Measurements from ENCODE around the gene BCAM. TPM values are rescaled to one million over a fixed set of nuclear protein-coding genes. Genes with fewer than 3 reads are reported as not detected.

BCAM gene
- total RNA-seq, 4 donors from 2014 or later = 37.0 to 55.0 (median 43.0) TPM

DNA sequence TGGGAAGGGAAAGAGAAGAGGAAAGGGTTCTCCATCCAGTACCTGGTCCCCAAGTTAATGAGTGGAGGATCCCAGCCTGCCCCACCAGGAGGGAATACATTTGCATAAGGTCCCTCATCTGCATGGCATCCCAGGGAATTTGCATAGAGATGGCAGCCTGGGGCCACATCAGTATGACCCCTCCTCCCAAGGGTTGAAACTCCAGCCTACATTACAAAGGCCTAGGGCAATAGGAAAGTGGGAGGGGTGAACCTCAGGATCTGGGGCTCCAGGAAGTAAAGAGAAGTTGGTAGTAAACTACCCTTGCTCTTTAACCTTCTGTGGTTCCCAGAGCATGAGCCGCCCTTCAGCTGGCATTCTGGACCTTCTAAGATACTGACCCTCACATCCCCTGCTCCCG is 30.4 kb downstream of the BCAM start:
- TF ChIP-seq, protein P1, sequence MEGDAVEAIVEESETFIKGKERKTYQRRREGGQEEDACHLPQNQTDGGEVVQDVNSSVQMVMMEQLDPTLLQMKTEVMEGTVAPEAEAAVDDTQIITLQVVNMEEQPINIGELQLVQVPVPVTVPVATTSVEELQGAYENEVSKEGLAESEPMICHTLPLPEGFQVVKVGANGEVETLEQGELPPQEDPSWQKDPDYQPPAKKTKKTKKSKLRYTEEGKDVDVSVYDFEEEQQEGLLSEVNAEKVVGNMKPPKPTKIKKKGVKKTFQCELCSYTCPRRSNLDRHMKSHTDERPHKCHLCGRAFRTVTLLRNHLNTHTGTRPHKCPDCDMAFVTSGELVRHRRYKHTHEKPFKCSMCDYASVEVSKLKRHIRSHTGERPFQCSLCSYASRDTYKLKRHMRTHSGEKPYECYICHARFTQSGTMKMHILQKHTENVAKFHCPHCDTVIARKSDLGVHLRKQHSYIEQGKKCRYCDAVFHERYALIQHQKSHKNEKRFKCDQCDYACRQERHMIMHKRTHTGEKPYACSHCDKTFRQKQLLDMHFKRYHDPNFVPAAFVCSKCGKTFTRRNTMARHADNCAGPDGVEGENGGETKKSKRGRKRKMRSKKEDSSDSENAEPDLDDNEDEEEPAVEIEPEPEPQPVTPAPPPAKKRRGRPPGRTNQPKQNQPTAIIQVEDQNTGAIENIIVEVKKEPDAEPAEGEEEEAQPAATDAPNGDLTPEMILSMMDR (IDR thresholded peaks at IDR 0.05) = no peak
- no peak for ATAC-seq (ENCODE audit: low FRiP score)

DNA sequence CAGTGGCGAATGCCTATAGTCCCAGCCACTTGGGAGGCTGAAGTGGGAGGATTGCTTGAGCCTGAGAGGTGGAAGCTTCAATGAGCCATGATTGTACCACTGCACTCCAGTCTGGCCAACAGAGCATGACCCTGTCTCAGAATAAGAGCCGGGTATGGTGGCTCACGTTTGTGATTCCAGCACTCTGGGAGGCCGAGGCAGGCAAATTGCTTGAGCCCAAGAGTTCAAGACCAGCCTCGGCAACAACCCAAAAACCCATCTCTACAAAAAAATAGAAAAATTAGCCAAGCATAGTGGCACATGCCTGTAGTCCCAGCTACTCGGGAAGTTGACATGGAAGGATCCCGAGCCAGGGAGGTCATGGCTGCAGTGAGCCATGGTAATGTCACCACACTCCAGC is 31.9 kb downstream of the BCAM start:
- ATAC-seq (ENCODE audit: low FRiP score) = no peak
- TF ChIP-seq, protein P1 (IDR thresholded peaks at IDR 0.05) = no peak

More for the DNA sequence above, 30.4 kb downstream of the BCAM start:
- no peak for DNase-seq (ENCODE audit: low spot score)

DNA sequence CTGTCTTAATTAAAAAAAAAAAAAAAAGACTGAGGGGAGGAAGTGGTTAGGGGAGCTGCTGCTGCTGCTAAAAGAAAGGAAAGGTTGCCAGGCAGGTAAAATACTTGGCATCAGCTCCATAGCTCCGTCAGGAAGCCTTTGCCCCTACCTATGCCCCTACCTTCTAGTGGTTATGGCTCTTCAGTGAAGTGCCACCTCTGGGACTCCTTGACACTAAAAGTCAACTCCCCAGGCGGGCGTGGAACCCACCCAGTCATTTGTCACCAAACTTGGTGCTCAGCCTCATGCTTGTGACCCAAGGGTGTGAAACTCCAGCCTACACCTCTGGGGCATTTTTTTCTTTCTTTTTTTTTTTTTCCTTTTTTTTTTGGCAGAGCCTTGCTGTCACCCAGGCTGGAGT is 32.3 kb downstream of the BCAM start:
- no peak for DNase-seq (ENCODE audit: low spot score)
- no peak for ATAC-seq (ENCODE audit: low FRiP score)
- TF ChIP-seq, protein P1 (IDR thresholded peaks at IDR 0.05) = no peak

More for the DNA sequence above, 31.9 kb downstream of the BCAM start:
- DNase-seq (ENCODE audit: low spot score) = no peak

DNA sequence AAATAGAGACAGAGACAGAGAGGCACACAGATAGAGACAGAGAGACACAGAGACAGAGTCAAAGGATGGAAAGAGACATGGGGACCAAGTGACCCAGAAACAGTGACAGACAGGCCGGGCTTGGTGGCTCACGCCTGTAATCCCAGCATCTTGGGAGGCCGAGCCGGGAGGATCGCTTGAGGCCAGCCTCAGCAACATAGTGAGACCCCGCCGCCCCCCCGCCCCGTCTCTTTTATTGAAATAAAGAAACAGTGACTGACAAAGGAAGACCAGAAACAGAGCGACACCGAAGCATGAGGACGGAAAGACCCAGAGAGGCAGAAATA is 36.3 kb downstream of the BCAM start:
- no peak for DNase-seq (ENCODE audit: low spot score)
- TF ChIP-seq, protein P1 (IDR thresholded peaks at IDR 0.05) = no peak
- ATAC-seq (ENCODE audit: low FRiP score) = no peak

DNA sequence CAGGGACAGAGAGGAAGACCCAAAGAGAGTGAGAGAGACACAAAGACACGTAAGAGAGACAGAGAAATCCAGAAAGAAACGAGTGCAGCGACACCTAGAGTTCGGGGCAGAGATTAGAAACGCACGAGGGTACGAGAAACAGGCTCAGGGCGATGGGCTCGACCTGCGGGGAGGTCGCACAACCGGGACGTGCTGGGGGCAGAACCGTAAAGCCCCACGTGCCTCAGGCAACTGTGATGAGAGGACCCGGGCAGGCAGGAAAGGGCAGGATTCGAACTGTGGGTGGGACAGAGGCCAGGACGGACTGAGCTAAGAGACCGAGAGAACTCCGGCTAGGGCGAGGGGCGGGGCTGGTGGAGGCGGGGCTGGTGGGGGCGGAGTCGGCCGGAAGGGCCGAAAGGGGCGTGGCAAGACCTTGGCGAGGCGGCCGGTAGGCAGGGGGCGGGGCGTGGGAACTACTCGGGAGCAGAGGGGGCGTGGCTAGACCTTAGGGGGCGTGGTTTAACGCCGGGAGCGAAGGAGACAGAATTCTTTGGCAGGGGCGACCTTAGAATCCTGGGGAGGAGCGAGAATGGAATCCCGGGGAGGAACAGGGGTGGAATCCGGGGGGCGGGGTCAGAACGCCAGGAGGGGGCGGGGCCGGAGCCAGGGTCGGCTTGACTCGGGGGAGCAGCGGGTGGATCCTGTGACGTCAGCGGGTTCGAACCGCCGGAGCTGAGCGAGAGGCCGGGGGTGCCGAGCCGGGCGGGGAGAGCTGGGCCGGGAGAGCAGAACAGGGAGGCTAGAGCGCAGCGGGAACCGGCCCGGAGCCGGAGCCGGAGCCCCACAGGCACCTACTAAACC is 36.9 kb downstream of the BCAM start, which contains the start of gene NECTIN2:
Gene NECTIN2 (plus strand): TSS at position 686 of the 843 bp plus-strand sequence. CDS start 229 bp downstream, outside the sequence.
- TF ChIP-seq, protein P1 (IDR thresholded peaks at IDR 0.05) = peak in 1 of 3 donors; percentile 46
- DNase-seq (ENCODE audit: low spot score) = peak; percentile 100
- ATAC-seq (ENCODE audit: low FRiP score) = peak; percentile 74

DNA sequence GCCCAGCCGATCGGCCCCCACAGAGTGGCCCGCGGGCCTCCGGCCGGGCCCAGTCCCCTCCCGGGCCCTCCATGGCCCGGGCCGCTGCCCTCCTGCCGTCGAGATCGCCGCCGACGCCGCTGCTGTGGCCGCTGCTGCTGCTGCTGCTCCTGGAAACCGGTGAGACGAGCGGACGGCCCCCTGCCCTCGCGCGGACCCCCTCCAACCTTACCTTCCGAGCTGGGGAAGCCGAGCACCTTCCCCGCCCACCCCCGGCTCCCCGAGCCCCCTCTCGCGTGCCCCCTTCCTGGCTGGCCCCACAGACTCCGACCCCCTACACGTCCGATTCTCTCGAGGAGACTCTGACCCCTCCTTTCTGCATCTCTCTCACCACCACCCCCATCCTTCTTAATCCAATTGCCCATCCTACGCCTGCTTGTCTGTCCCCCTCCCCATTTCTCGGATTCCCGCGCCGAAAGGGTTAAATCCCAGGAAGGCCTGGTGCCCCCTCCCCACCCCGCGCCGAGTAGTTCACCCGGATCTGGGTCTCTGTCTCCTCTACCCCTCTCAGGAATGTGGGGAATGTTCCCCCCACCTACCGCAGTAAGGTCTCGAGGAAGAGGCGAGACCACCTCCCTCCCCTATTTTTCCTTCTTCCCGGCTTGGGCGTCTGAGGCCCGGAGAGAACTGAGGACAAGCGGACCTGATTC is 37.7 kb downstream of the BCAM start:
- TF ChIP-seq, protein P1 (IDR thresholded peaks at IDR 0.05) = no peak
- DNase-seq (ENCODE audit: low spot score) (no peak), ATAC-seq (ENCODE audit: low FRiP score) (no peak)

All from omental fat pad (tissue), 4 donors.